HG03439 (cell line): ENCODE results near the gene LARP1.
A peak's percentile ranks its signal among the peaks of the same experiment; 100 is the strongest.
"Not testable (repeated sequence)": the region's sequence is repeated elsewhere in the genome, so short reads cannot be mapped to it uniquely, and the experiment has no call there.

Experiments
- ATAC-seq: cut with Tn5 transposase; IDR thresholded peaks from one replicate; pipeline ENCODE4 v1.9.1; 2021; ENCODE audit warnings: mild to moderate bottlenecking, moderate library complexity; ENCODE audit not compliant: unreplicated experiment

The LARP1 gene

GRCh38 chr5:154734370-154735248 is 20.6 kb upstream of the LARP1 start:
- no peak for ATAC-seq

- ATAC-seq = not testable (repeated sequence)
Measured at GRCh38 chr5:154735362-154735761, 19.8 kb upstream of the LARP1 start.

GRCh38 chr5:154736372-154736771 is 18.8 kb upstream of the LARP1 start:
- not testable (repeated sequence) for ATAC-seq

GRCh38 chr5:154737667-154738320 is 17.4 kb upstream of the LARP1 start:
- ATAC-seq = no peak

- ATAC-seq = no peak
Measured at GRCh38 chr5:154740483-154740882, 14.7 kb upstream of the LARP1 start.

- no peak for ATAC-seq
Measured at GRCh38 chr5:154740957-154741356, 14.2 kb upstream of the LARP1 start.

- ATAC-seq = no peak
Measured at GRCh38 chr5:154741415-154741814, 13.8 kb upstream of the LARP1 start.

- no peak for ATAC-seq
Measured at GRCh38 chr5:154743812-154744211, 11.4 kb upstream of the LARP1 start.

GRCh38 chr5:154745349-154745748 is 9.8 kb upstream of the LARP1 start:
- ATAC-seq = no peak

- ATAC-seq = no peak
Measured at GRCh38 chr5:154749491-154749890, 5.7 kb upstream of the LARP1 start.

GRCh38 chr5:154750641-154751040 is 4.5 kb upstream of the LARP1 start:
- ATAC-seq = not testable (repeated sequence)

GRCh38 chr5:154751854-154752253 is 3.3 kb upstream of the LARP1 start:
- ATAC-seq = no peak

GRCh38 chr5:154753792-154754191 is 1.4 kb upstream of the LARP1 start:
- no peak for ATAC-seq

- ATAC-seq = peak; percentile 91
Measured at GRCh38 chr5:154754460-154755360, 467 bp upstream of the LARP1 start.

- no peak for ATAC-seq
Measured at GRCh38 chr5:154756009-154756867, 1.1 kb downstream of the LARP1 start.

GRCh38 chr5:154756868-154757813 is 2.0 kb downstream of the LARP1 start:
- no peak for ATAC-seq

- ATAC-seq = no peak
Measured at GRCh38 chr5:154757814-154758406, 2.7 kb downstream of the LARP1 start.

GRCh38 chr5:154758493-154758892 is 3.3 kb downstream of the LARP1 start:
- ATAC-seq = no peak

GRCh38 chr5:154758977-154759376 is 3.8 kb downstream of the LARP1 start:
- ATAC-seq = no peak
